ENCODE results near the gene MYCBP2. TPM values are rescaled to one million over a fixed set of nuclear protein-coding genes. Genes with fewer than 3 reads are reported as not detected.
A peak's percentile ranks its signal among the peaks of the same experiment; 100 is the strongest.

The MYCBP2 gene
- total and polyA plus RNA-seq, 9 donors: 37.3 to 58.4 (median 50.9) TPM

GRCh38 chr13:77047649-77048343 lies 279.1 kb downstream of the MYCBP2 start:
- H3K36me3 ChIP-seq (ENCODE audit: control insufficient read depth, insufficient read depth, low read length): peaks cover 35% of the 10 kb centered on the region
- no peak overlapping the region for H3K4me3 ChIP-seq (ENCODE audit: low read length)
- H3K27me3 ChIP-seq (ENCODE audit: control insufficient read depth, insufficient read depth, low read length): no peaks in the 10 kb centered on the region
- DNase-seq: no peak
- H3K27ac ChIP-seq (ENCODE audit: low read length): no peak overlapping the region
- H3K9me3 ChIP-seq (replicated peaks; ENCODE audit: control insufficient read depth, low read depth, low read length): no peaks in the 10 kb centered on the region
- WGBS (ENCODE audit: insufficient coverage): 84% methylated on average over 5 of the region's 8 CpGs
- H3K4me1 ChIP-seq (ENCODE audit: control insufficient read depth, insufficient read depth, low read length): no peaks in the 10 kb centered on the region

- WGBS (ENCODE audit: insufficient coverage): 82% methylated on average over 2 of the region's 5 CpGs
- Histone ChIP-seq H3K4me3 (ENCODE audit: low read length) (no peak overlapping the region), H3K27me3 (ENCODE audit: control insufficient read depth, insufficient read depth, low read length) (no peaks in the 10 kb centered on the region), H3K4me1 (ENCODE audit: control insufficient read depth, insufficient read depth, low read length) (no peaks in the 10 kb centered on the region), H3K9me3 (replicated peaks; ENCODE audit: control insufficient read depth, low read depth, low read length) (no peaks in the 10 kb centered on the region), H3K27ac (ENCODE audit: low read length) (no peak overlapping the region), H3K36me3 (ENCODE audit: control insufficient read depth, insufficient read depth, low read length) (peaks cover 19% of the 10 kb centered on the region)
- DNase-seq: no peak
Observed at GRCh38 chr13:77042566-77043177, 284.2 kb downstream of the MYCBP2 start.

- Histone ChIP-seq H3K36me3 (ENCODE audit: control insufficient read depth, insufficient read depth, low read length) (peaks cover 9% of the 10 kb centered on the region), H3K27ac (ENCODE audit: low read length) (no peak overlapping the region), H3K4me3 (ENCODE audit: low read length) (no peak overlapping the region), H3K27me3 (ENCODE audit: control insufficient read depth, insufficient read depth, low read length) (no peaks in the 10 kb centered on the region), H3K4me1 (ENCODE audit: control insufficient read depth, insufficient read depth, low read length) (no peaks in the 10 kb centered on the region), H3K9me3 (replicated peaks; ENCODE audit: control insufficient read depth, low read depth, low read length) (no peaks in the 10 kb centered on the region)
- 88% methylated on average over 8 of the region's 9 CpGs for WGBS (ENCODE audit: insufficient coverage)
- no peak for DNase-seq
Observed at GRCh38 chr13:77040835-77041234, 286.1 kb downstream of the MYCBP2 start.

- WGBS (ENCODE audit: insufficient coverage): 96% methylated on average over 6 of the region's 7 CpGs
Observed at GRCh38 chr13:77040076-77040475, 286.8 kb downstream of the MYCBP2 start.

GRCh38 chr13:77038907-77039480 lies 287.9 kb downstream of the MYCBP2 start:
- H3K27ac ChIP-seq (ENCODE audit: low read length): no peak overlapping the region
- no peaks in the 10 kb centered on the region for H3K27me3 ChIP-seq (ENCODE audit: control insufficient read depth, insufficient read depth, low read length)
- H3K9me3 ChIP-seq (replicated peaks; ENCODE audit: control insufficient read depth, low read depth, low read length): no peaks in the 10 kb centered on the region
- no CpG with 5 or more reads among the region's 5 CpGs for WGBS (ENCODE audit: insufficient coverage)
- H3K4me1 ChIP-seq (ENCODE audit: control insufficient read depth, insufficient read depth, low read length): no peaks in the 10 kb centered on the region
- no peak for DNase-seq
- no peak overlapping the region for H3K4me3 ChIP-seq (ENCODE audit: low read length)
- H3K36me3 ChIP-seq (ENCODE audit: control insufficient read depth, insufficient read depth, low read length): peaks cover 3% of the 10 kb centered on the region

More at GRCh38 chr13:77040076-77040475, 286.8 kb downstream of the MYCBP2 start:
- peaks cover 8% of the 10 kb centered on the region for H3K36me3 ChIP-seq (ENCODE audit: control insufficient read depth, insufficient read depth, low read length)
- no peak for DNase-seq
- no peak overlapping the region for H3K4me3 ChIP-seq (ENCODE audit: low read length)
- H3K27ac ChIP-seq (ENCODE audit: low read length): no peak overlapping the region
- H3K27me3 ChIP-seq (ENCODE audit: control insufficient read depth, insufficient read depth, low read length): no peaks in the 10 kb centered on the region
- no peaks in the 10 kb centered on the region for H3K4me1 ChIP-seq (ENCODE audit: control insufficient read depth, insufficient read depth, low read length)
- no peaks in the 10 kb centered on the region for H3K9me3 ChIP-seq (replicated peaks; ENCODE audit: control insufficient read depth, low read depth, low read length)

- Histone ChIP-seq H3K9me3 (replicated peaks; ENCODE audit: control insufficient read depth, low read depth, low read length) (no peaks in the 10 kb centered on the region), H3K36me3 (ENCODE audit: control insufficient read depth, insufficient read depth, low read length) (no peaks in the 10 kb centered on the region), H3K4me3 (ENCODE audit: low read length) (no peak overlapping the region), H3K27ac (ENCODE audit: low read length) (no peak overlapping the region), H3K4me1 (ENCODE audit: control insufficient read depth, insufficient read depth, low read length) (no peaks in the 10 kb centered on the region), H3K27me3 (ENCODE audit: control insufficient read depth, insufficient read depth, low read length) (no peaks in the 10 kb centered on the region)
- WGBS (ENCODE audit: insufficient coverage): no CpG with 5 or more reads among the region's 1 CpG
- peak; percentile 21 for DNase-seq
Observed at GRCh38 chr13:77036279-77036678, 290.6 kb downstream of the MYCBP2 start.

GRCh38 chr13:77034881-77035280 lies 292.0 kb downstream of the MYCBP2 start:
- no peaks in the 10 kb centered on the region for H3K27me3 ChIP-seq (ENCODE audit: control insufficient read depth, insufficient read depth, low read length)
- no peaks in the 10 kb centered on the region for H3K36me3 ChIP-seq (ENCODE audit: control insufficient read depth, insufficient read depth, low read length)
- WGBS (ENCODE audit: insufficient coverage): 100% methylated on average over 4 of the region's 5 CpGs

GRCh38 chr13:77033717-77034302 lies 293.1 kb downstream of the MYCBP2 start:
- Histone ChIP-seq H3K9me3 (replicated peaks; ENCODE audit: control insufficient read depth, low read depth, low read length) (no peaks in the 10 kb centered on the region), H3K4me3 (ENCODE audit: low read length) (no peak overlapping the region), H3K27ac (ENCODE audit: low read length) (no peak overlapping the region), H3K4me1 (ENCODE audit: control insufficient read depth, insufficient read depth, low read length) (no peaks in the 10 kb centered on the region), H3K36me3 (ENCODE audit: control insufficient read depth, insufficient read depth, low read length) (no peaks in the 10 kb centered on the region), H3K27me3 (ENCODE audit: control insufficient read depth, insufficient read depth, low read length) (no peaks in the 10 kb centered on the region)
- no peak for DNase-seq
- WGBS (ENCODE audit: insufficient coverage): no CpG with 5 or more reads among the region's 4 CpGs

More at GRCh38 chr13:77034881-77035280, 292.0 kb downstream of the MYCBP2 start:
- no peak overlapping the region for H3K4me3 ChIP-seq (ENCODE audit: low read length)
- DNase-seq: no peak
- H3K27ac ChIP-seq (ENCODE audit: low read length): no peak overlapping the region
- H3K9me3 ChIP-seq (replicated peaks; ENCODE audit: control insufficient read depth, low read depth, low read length): no peaks in the 10 kb centered on the region
- no peaks in the 10 kb centered on the region for H3K4me1 ChIP-seq (ENCODE audit: control insufficient read depth, insufficient read depth, low read length)

GRCh38 chr13:77031656-77032243 lies 295.1 kb downstream of the MYCBP2 start:
- 100% methylated on average over 1 of the region's 6 CpGs for WGBS (ENCODE audit: insufficient coverage)

GRCh38 chr13:77029436-77029835 lies 297.5 kb downstream of the MYCBP2 start:
- H3K4me3 ChIP-seq (ENCODE audit: low read length): no peak overlapping the region
- WGBS (ENCODE audit: insufficient coverage): no CpG with 5 or more reads among the region's 1 CpG
- no peak for DNase-seq

More at GRCh38 chr13:77031656-77032243, 295.1 kb downstream of the MYCBP2 start:
- Histone ChIP-seq H3K9me3 (replicated peaks; ENCODE audit: control insufficient read depth, low read depth, low read length) (no peaks in the 10 kb centered on the region), H3K27ac (ENCODE audit: low read length) (no peak overlapping the region), H3K27me3 (ENCODE audit: control insufficient read depth, insufficient read depth, low read length) (no peaks in the 10 kb centered on the region), H3K4me3 (ENCODE audit: low read length) (no peak overlapping the region), H3K4me1 (ENCODE audit: control insufficient read depth, insufficient read depth, low read length) (peaks cover 4% of the 10 kb centered on the region), H3K36me3 (ENCODE audit: control insufficient read depth, insufficient read depth, low read length) (no peaks in the 10 kb centered on the region)
- DNase-seq: peak; percentile 20

More at GRCh38 chr13:77029436-77029835, 297.5 kb downstream of the MYCBP2 start:
- Histone ChIP-seq H3K9me3 (replicated peaks; ENCODE audit: control insufficient read depth, low read depth, low read length) (no peaks in the 10 kb centered on the region), H3K4me1 (ENCODE audit: control insufficient read depth, insufficient read depth, low read length) (peaks cover 10% of the 10 kb centered on the region), H3K27ac (ENCODE audit: low read length) (no peak overlapping the region), H3K27me3 (ENCODE audit: control insufficient read depth, insufficient read depth, low read length) (no peaks in the 10 kb centered on the region), H3K36me3 (ENCODE audit: control insufficient read depth, insufficient read depth, low read length) (no peaks in the 10 kb centered on the region)

All from muscle of leg (tissue), 11 donors.